ENCODE data around the gene SSC5D.

The SSC5D gene

GRCh38 chr19:55549500-55550320 is 61.5 kb downstream of the SSC5D start:
- FAIRE-seq (no peak), DNase-seq (ENCODE audit: insufficient read length) (no peak)
- TF ChIP-seq TAF1 (IDR thresholded peaks at IDR 0.05; ENCODE audit: borderline replicate concordance, low read depth, low read length) (no peak), POLR2AphosphoS5 (IDR thresholded peaks at IDR 0.05; ENCODE audit: low read depth, low read length) (no peak), POLR2A (IDR thresholded peaks at IDR 0.05; ENCODE audit: low read depth, low read length) (no peak)

- FAIRE-seq = no peak
- DNase-seq (ENCODE audit: insufficient read length) = no peak
- TF ChIP-seq POLR2AphosphoS5 (IDR thresholded peaks at IDR 0.05; ENCODE audit: low read depth, low read length) = no peak
- TF ChIP-seq POLR2A (IDR thresholded peaks at IDR 0.05; ENCODE audit: low read depth, low read length) = no peak
- TF ChIP-seq TAF1 (IDR thresholded peaks at IDR 0.05; ENCODE audit: borderline replicate concordance, low read depth, low read length) = no peak
These were observed 62.0 kb downstream of the SSC5D start for GRCh38 chr19:55550321-55550650.

GRCh38 chr19:55552206-55552605 is 64.0 kb downstream of the SSC5D start:
- DNase-seq (ENCODE audit: insufficient read length) = no peak
- FAIRE-seq = no peak
- no peak for TF ChIP-seq POLR2A (IDR thresholded peaks at IDR 0.05; ENCODE audit: low read depth, low read length)

- FAIRE-seq = no peak
- no peak for TF ChIP-seq POLR2A (IDR thresholded peaks at IDR 0.05; ENCODE audit: low read depth, low read length)
- TF ChIP-seq POLR2AphosphoS5 (IDR thresholded peaks at IDR 0.05; ENCODE audit: low read depth, low read length) = no peak
- TF ChIP-seq TAF1 (IDR thresholded peaks at IDR 0.05; ENCODE audit: borderline replicate concordance, low read depth, low read length) = no peak
These were observed 64.4 kb downstream of the SSC5D start for GRCh38 chr19:55552620-55553019.

GRCh38 chr19:55553217-55554182 is 65.3 kb downstream of the SSC5D start:
- FAIRE-seq (no peak), DNase-seq (ENCODE audit: insufficient read length) (no peak)
- TF ChIP-seq POLR2AphosphoS5 (IDR thresholded peaks at IDR 0.05; ENCODE audit: low read depth, low read length) (no peak), POLR2A (IDR thresholded peaks at IDR 0.05; ENCODE audit: low read depth, low read length) (no peak), TAF1 (IDR thresholded peaks at IDR 0.05; ENCODE audit: borderline replicate concordance, low read depth, low read length) (no peak)

More at GRCh38 chr19:55552620-55553019, 64.4 kb downstream of the SSC5D start:
- DNase-seq (ENCODE audit: insufficient read length) = no peak

- no peak for FAIRE-seq
These were observed 66.1 kb downstream of the SSC5D start for GRCh38 chr19:55554302-55554701.

GRCh38 chr19:55554741-55555152 is 66.5 kb downstream of the SSC5D start:
- no peak for DNase-seq (ENCODE audit: insufficient read length)
- TF ChIP-seq POLR2AphosphoS5 (IDR thresholded peaks at IDR 0.05; ENCODE audit: low read depth, low read length) = no peak
- TF ChIP-seq POLR2A (IDR thresholded peaks at IDR 0.05; ENCODE audit: low read depth, low read length) = no peak
- no peak for TF ChIP-seq TAF1 (IDR thresholded peaks at IDR 0.05; ENCODE audit: borderline replicate concordance, low read depth, low read length)
- no peak for FAIRE-seq

More at GRCh38 chr19:55554302-55554701, 66.1 kb downstream of the SSC5D start:
- DNase-seq (ENCODE audit: insufficient read length) = no peak
- TF ChIP-seq POLR2A (IDR thresholded peaks at IDR 0.05; ENCODE audit: low read depth, low read length) = no peak
- TF ChIP-seq TAF1 (IDR thresholded peaks at IDR 0.05; ENCODE audit: borderline replicate concordance, low read depth, low read length) = no peak
- no peak for TF ChIP-seq POLR2AphosphoS5 (IDR thresholded peaks at IDR 0.05; ENCODE audit: low read depth, low read length)

GRCh38 chr19:55559684-55560083 is 71.4 kb downstream of the SSC5D start:
- DNase-seq (ENCODE audit: insufficient read length) (no peak), FAIRE-seq (no peak)
- TF ChIP-seq TAF1 (IDR thresholded peaks at IDR 0.05; ENCODE audit: borderline replicate concordance, low read depth, low read length) (no peak), POLR2A (IDR thresholded peaks at IDR 0.05; ENCODE audit: low read depth, low read length) (no peak), POLR2AphosphoS5 (IDR thresholded peaks at IDR 0.05; ENCODE audit: low read depth, low read length) (no peak)

GRCh38 chr19:55563261-55563690 is 75.0 kb downstream of the SSC5D start:
- DNase-seq (ENCODE audit: insufficient read length) (no peak), FAIRE-seq (no peak)
- TF ChIP-seq POLR2A (IDR thresholded peaks at IDR 0.05; ENCODE audit: low read depth, low read length) = no peak
- no peak for TF ChIP-seq TAF1 (IDR thresholded peaks at IDR 0.05; ENCODE audit: borderline replicate concordance, low read depth, low read length)
- TF ChIP-seq POLR2AphosphoS5 (IDR thresholded peaks at IDR 0.05; ENCODE audit: low read depth, low read length) = no peak

- TF ChIP-seq POLR2A (IDR thresholded peaks at IDR 0.05; ENCODE audit: low read depth, low read length) = no peak
- FAIRE-seq = no peak
- no peak for DNase-seq (ENCODE audit: insufficient read length)
These were observed 78.6 kb downstream of the SSC5D start for GRCh38 chr19:55566823-55567222.

GRCh38 chr19:55567708-55568328 is 79.6 kb downstream of the SSC5D start:
- DNase-seq (ENCODE audit: insufficient read length) (no peak), FAIRE-seq (no peak)
- no peak for TF ChIP-seq TAF1 (IDR thresholded peaks at IDR 0.05; ENCODE audit: borderline replicate concordance, low read depth, low read length)
